SK-N-SH (cell line): ENCODE data around the gene HUWE1. TPM values are rescaled to one million over a fixed set of nuclear protein-coding genes. Genes with fewer than 3 reads are reported as not detected.

Experiments used
- CTCF ChIA-PET: fragments of 300-600, 350-600 bp; formaldehyde crosslinking; extraction: SDS; loops from one replicate; lab custom pipeline; 2021; lab: Yijun Ruan, JAX
- POLR2A ChIA-PET: fragments of 350-600 bp; sonication (Branson Sonifier 250); formaldehyde crosslinking; extraction: SDS; loops from one replicate; lab custom pipeline; 2020; ENCODE audit warnings: antibody characterized with exemption, inconsistent platforms; lab: Yijun Ruan, JAX
- DNase-seq: peaks from one replicate; pipeline ENCODE4 v3.0.0; 2012
- H2AFZ ChIP-seq: fragments of 200-600 bp; sonication (generic); 2 replicates; pipeline ENCODE4 v1.8.1; 2016; ENCODE audit warnings: antibody characterized with exemption, mild to moderate bottlenecking, low read depth
- H3F3A ChIP-seq: fragments of 200-600 bp; sonication (generic); replicated peaks from 2 replicates; pipeline ENCODE3; 2016; ENCODE audit warnings: antibody characterized with exemption, mild to moderate bottlenecking; ENCODE audit not compliant: insufficient read depth
- H3K27ac ChIP-seq, 2 experiments: fragments of 200-500 bp in 1 of 2; fragments of 200-600 bp in 1 of 2; sonication (Bioruptor generic) in 1 of 2; sonication (generic), shearing (Covaris generic) in 1 of 2; 2 replicates each; pipeline versions ENCODE4 v1.5.1 to v1.6.1; 2014 to 2016; ENCODE audit warnings: low read depth in 2 of 2, inconsistent platforms in 1 of 2, low read length in 1 of 2, mild to moderate bottlenecking in 1 of 2, mixed read lengths in 1 of 2
- H3K27me3 ChIP-seq: fragments of 200-600 bp; sonication (generic), shearing (Covaris generic); 2 replicates; pipeline ENCODE4 v1.6.1; 2016; ENCODE audit warnings: mixed run types; ENCODE audit not compliant: insufficient read depth
- H3K36me3 ChIP-seq, 2 experiments: fragments of 200-500 bp in 1 of 2; fragments of 200-600 bp in 1 of 2; sonication (Bioruptor generic) in 1 of 2; sonication (generic) in 1 of 2; replicated peaks in 1 of 2; 2 replicates each; pipeline versions ENCODE3 to v1.5.1; 2014 to 2016; ENCODE audit warnings: low read length in 1 of 2, mild to moderate bottlenecking in 1 of 2; ENCODE audit not compliant: insufficient read depth in 2 of 2, control insufficient read depth in 1 of 2
- H3K4me1 ChIP-seq, 2 experiments: fragments of 200-500 bp in 1 of 2; fragments of 200-600 bp in 1 of 2; sonication (Bioruptor generic) in 1 of 2; sonication (generic), shearing (Covaris generic) in 1 of 2; 2 replicates each; pipeline versions ENCODE4 v1.5.1 to v1.6.1; 2014 to 2016; ENCODE audit warnings: low read depth in 1 of 2, low read length in 1 of 2, mixed run types in 1 of 2; ENCODE audit not compliant: insufficient read depth in 2 of 2, control insufficient read depth in 1 of 2
- H3K4me2 ChIP-seq: fragments of 200-600 bp; sonication (generic), shearing (Covaris generic); 2 replicates; pipeline ENCODE4 v1.6.1; 2017; ENCODE audit warnings: mixed run types
- H3K4me3 ChIP-seq, 2 experiments: fragments of 200-500 bp in 1 of 2; fragments of 200-600 bp in 1 of 2; sonication (Bioruptor generic) in 1 of 2; sonication (generic), shearing (Covaris generic) in 1 of 2; 2 replicates each; pipeline versions ENCODE4 v1.5.1 to v1.8.1; 2014 to 2016; ENCODE audit warnings: low read depth in 2 of 2, inconsistent platforms in 1 of 2, low read length in 1 of 2, mild to moderate bottlenecking in 1 of 2, mixed read lengths in 1 of 2, moderate library complexity in 1 of 2
- H3K79me2 ChIP-seq: fragments of 200-600 bp; sonication (generic); 2 replicates; pipeline ENCODE4 v1.8.1; 2017; ENCODE audit warnings: mild to moderate bottlenecking; ENCODE audit not compliant: insufficient read depth
- H3K9ac ChIP-seq: fragments of 200-600 bp; sonication (generic); 2 replicates; pipeline ENCODE4 v1.6.1; 2017; ENCODE audit warnings: mixed run types
- H3K9me2 ChIP-seq: fragments of 200-600 bp; sonication (generic); 2 replicates; pipeline ENCODE4 v1.6.1; 2017; ENCODE audit warnings: mixed run types
- H3K9me3 ChIP-seq: fragments of 200-600 bp; sonication (generic); 2 replicates; pipeline ENCODE4 v1.6.1; 2017; ENCODE audit warnings: mixed run types, mild to moderate bottlenecking, moderate library complexity
- H4K20me1 ChIP-seq: fragments of 200-600 bp; sonication (generic); 2 replicates; pipeline ENCODE4 v1.6.1; 2017; ENCODE audit warnings: mild to moderate bottlenecking, mixed run types; ENCODE audit not compliant: insufficient read depth
- CHD2 ChIP-seq: fragments of 150-350 bp; IDR thresholded peaks from 2 replicates; pipeline ENCODE4 v1.6.1; 2018; ENCODE audit warnings: low read length; ENCODE audit not compliant: partially characterized antibody
- CTCF ChIP-seq: fragments of 200-600 bp; sonication (generic); IDR thresholded peaks from 2 replicates; pipeline ENCODE4 v1.6.1; 2017; ENCODE audit warnings: antibody characterized with exemption, mild to moderate bottlenecking, moderate library complexity
- ELF1 ChIP-seq: IDR thresholded peaks from 2 replicates; pipeline ENCODE4 v1.4.0; 2012
- EZH2phosphoT487 ChIP-seq: fragments of 200-600 bp; sonication (generic); IDR thresholded peaks from 2 replicates; pipeline ENCODE4 v1.6.1; 2017; ENCODE audit warnings: low read depth, mixed run types, mild to moderate bottlenecking, antibody characterized with exemption, moderate library complexity, borderline replicate concordance
- FOXM1 ChIP-seq: IDR thresholded peaks from 2 replicates; pipeline ENCODE4 v1.4.0; 2012; ENCODE audit warnings: low read depth, mild to moderate bottlenecking
- MEF2A ChIP-seq: IDR thresholded peaks from 2 replicates; pipeline ENCODE4 v1.4.0; 2012; ENCODE audit warnings: low read depth, borderline replicate concordance
- MXI1 ChIP-seq: IDR thresholded peaks from 2 replicates; pipeline ENCODE4 v1.6.1; 2012; ENCODE audit warnings: mild to moderate bottlenecking, low read depth, low read length, improper control_type of control experiment
- NRF1 ChIP-seq: IDR thresholded peaks from 2 replicates; pipeline ENCODE4 v1.6.1; 2012; ENCODE audit warnings: low read depth, mild to moderate bottlenecking, low read length
- POLR2AphosphoS5 ChIP-seq: IDR thresholded peaks from 2 replicates; pipeline ENCODE4 v1.6.1; 2012; ENCODE audit warnings: low read depth, low read length
- RFX5 ChIP-seq: IDR thresholded peaks from 2 replicates; pipeline ENCODE4 v1.6.1; 2012; ENCODE audit warnings: mild to moderate bottlenecking, improper control_type of control experiment, low read length
- RXRA ChIP-seq: IDR thresholded peaks from 2 replicates; pipeline ENCODE4 v1.4.0; 2012; ENCODE audit warnings: low read depth, mild to moderate bottlenecking, borderline replicate concordance
- TAF1 ChIP-seq: IDR thresholded peaks from 2 replicates; pipeline ENCODE4 v1.6.1; 2012; ENCODE audit warnings: low read depth, mild to moderate bottlenecking, low read length, moderate library complexity, borderline replicate concordance
- USF1 ChIP-seq: IDR thresholded peaks from 2 replicates; pipeline ENCODE4 v1.4.0; 2012; ENCODE audit warnings: low read depth, borderline replicate concordance
- YY1 ChIP-seq: IDR thresholded peaks from 2 replicates; pipeline ENCODE4 v1.4.0; 2012; ENCODE audit warnings: low read depth, mild to moderate bottlenecking
- polyA plus RNA-seq, 3 experiments: library from polyadenylated mRNA; depleted of rRNA; stranded (reverse); fragments of >200 nt; gene quantifications; 2 replicates each; pipeline ENCODE4 v1.2.3, GENCODE V29; 2012
- TF ChIP-seq, protein P1 (sequence below): IDR thresholded peaks from 2 replicates; pipeline ENCODE4 v1.6.1; 2012; ENCODE audit warnings: mild to moderate bottlenecking, low read depth, low read length, moderate library complexity
- TF ChIP-seq, protein P2 (sequence below): IDR thresholded peaks from 2 replicates; pipeline ENCODE4 v1.4.0; 2012; ENCODE audit warnings: low read depth, borderline replicate concordance
- TF ChIP-seq, protein P3 (sequence below): IDR thresholded peaks from 2 replicates; pipeline ENCODE4 v1.4.0; 2012; ENCODE audit warnings: low read depth

The HUWE1 gene
- polyA plus RNA-seq, 1 of the 3 experiments (the other 2 are of a cell fraction), result 43.4 TPM

GRCh38 chrX:53494436-53494835 lies 192.1 kb downstream of the HUWE1 start:
- ChIA-PET POLR2A (no interaction called here), CTCF (interaction anchor here (0.6 to 0.9 kb wide), 2 partner anchors 12 to 212 kb away, joined by 3 to 4 read pairs; no protein-coding TSS in a partner anchor)
- Histone ChIP-seq H3K79me2 (no peaks in the 10 kb centered on the region), H3K36me3 (no peaks in the 10 kb centered on the region), H3K9ac (no peak overlapping the region), H3K4me2 (no peak overlapping the region), H3K27me3 (peaks cover 14% of the 10 kb centered on the region; the same call in 1 of the 2 replicates), H3K9me3 (no peaks in the 10 kb centered on the region), H3K27ac (no peak overlapping the region), H3K4me1 (no peaks in the 10 kb centered on the region), H4K20me1 (no peaks in the 10 kb centered on the region), H3F3A (no peaks in the 10 kb centered on the region), H3K9me2 (no peaks in the 10 kb centered on the region), H2AFZ (no peak overlapping the region), H3K4me3 (no peak overlapping the region)
- TF ChIP-seq, protein P1, sequence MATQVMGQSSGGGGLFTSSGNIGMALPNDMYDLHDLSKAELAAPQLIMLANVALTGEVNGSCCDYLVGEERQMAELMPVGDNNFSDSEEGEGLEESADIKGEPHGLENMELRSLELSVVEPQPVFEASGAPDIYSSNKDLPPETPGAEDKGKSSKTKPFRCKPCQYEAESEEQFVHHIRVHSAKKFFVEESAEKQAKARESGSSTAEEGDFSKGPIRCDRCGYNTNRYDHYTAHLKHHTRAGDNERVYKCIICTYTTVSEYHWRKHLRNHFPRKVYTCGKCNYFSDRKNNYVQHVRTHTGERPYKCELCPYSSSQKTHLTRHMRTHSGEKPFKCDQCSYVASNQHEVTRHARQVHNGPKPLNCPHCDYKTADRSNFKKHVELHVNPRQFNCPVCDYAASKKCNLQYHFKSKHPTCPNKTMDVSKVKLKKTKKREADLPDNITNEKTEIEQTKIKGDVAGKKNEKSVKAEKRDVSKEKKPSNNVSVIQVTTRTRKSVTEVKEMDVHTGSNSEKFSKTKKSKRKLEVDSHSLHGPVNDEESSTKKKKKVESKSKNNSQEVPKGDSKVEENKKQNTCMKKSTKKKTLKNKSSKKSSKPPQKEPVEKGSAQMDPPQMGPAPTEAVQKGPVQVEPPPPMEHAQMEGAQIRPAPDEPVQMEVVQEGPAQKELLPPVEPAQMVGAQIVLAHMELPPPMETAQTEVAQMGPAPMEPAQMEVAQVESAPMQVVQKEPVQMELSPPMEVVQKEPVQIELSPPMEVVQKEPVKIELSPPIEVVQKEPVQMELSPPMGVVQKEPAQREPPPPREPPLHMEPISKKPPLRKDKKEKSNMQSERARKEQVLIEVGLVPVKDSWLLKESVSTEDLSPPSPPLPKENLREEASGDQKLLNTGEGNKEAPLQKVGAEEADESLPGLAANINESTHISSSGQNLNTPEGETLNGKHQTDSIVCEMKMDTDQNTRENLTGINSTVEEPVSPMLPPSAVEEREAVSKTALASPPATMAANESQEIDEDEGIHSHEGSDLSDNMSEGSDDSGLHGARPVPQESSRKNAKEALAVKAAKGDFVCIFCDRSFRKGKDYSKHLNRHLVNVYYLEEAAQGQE, result no peak
- TF ChIP-seq FOXM1, result no peak
- TF ChIP-seq RFX5, result no peak
- TF ChIP-seq CTCF, result no peak
- DNase-seq, result peak; percentile 17

DNA sequence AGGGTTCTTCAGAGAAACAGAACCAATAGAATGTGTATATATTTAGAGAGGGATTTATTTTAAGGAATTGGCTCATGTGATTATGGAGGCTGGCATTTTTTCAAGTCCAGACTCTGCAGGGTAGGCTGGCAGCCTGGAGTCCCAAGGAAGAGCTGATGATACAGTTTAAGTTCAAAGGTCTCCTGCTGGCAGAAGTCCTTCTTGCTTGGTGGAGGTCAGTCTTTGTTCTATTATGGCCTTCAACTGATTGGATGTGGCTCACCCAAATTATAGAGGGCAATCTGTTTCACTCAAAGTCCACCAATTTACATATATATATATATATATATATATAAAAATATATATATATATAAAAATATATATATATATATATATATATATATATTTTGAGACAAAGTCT lies 200.2 kb downstream of the HUWE1 start:
- Histone ChIP-seq H3K27ac (no peak overlapping the region), H3K4me2 (no peak overlapping the region), H3K9me3 (no peaks in the 10 kb centered on the region), H3F3A (no peaks in the 10 kb centered on the region), H3K36me3 (no peaks in the 10 kb centered on the region), H3K9me2 (no peaks in the 10 kb centered on the region), H3K4me3 (no peak overlapping the region), H2AFZ (no peak overlapping the region), H4K20me1 (no peaks in the 10 kb centered on the region), H3K79me2 (no peaks in the 10 kb centered on the region), H3K4me1 (no peaks in the 10 kb centered on the region; a peak in 1 of 4 replicates), H3K27me3 (peaks cover 17% of the 10 kb centered on the region; the same call in 1 of the 2 replicates), H3K9ac (no peak overlapping the region)
- no peak for DNase-seq
- ChIA-PET POLR2A (no interaction called here), CTCF (interaction anchor here (1.5 kb wide), 1 partner anchor 11 kb away, joined by 3 read pairs; no protein-coding TSS in a partner anchor)
- no peak for TF ChIP-seq CHD2
- no peak for TF ChIP-seq MEF2A
- TF ChIP-seq FOXM1, result no peak
- no peak for TF ChIP-seq RXRA
- no peak for TF ChIP-seq USF1
- no peak for TF ChIP-seq POLR2AphosphoS5
- TF ChIP-seq, protein P2, sequence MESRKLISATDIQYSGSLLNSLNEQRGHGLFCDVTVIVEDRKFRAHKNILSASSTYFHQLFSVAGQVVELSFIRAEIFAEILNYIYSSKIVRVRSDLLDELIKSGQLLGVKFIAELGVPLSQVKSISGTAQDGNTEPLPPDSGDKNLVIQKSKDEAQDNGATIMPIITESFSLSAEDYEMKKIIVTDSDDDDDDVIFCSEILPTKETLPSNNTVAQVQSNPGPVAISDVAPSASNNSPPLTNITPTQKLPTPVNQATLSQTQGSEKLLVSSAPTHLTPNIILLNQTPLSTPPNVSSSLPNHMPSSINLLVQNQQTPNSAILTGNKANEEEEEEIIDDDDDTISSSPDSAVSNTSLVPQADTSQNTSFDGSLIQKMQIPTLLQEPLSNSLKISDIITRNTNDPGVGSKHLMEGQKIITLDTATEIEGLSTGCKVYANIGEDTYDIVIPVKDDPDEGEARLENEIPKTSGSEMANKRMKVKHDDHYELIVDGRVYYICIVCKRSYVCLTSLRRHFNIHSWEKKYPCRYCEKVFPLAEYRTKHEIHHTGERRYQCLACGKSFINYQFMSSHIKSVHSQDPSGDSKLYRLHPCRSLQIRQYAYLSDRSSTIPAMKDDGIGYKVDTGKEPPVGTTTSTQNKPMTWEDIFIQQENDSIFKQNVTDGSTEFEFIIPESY, result no peak
- no peak for TF ChIP-seq TAF1
- TF ChIP-seq NRF1, result no peak
- TF ChIP-seq YY1, result no peak
- TF ChIP-seq CTCF, result no peak
- no peak for TF ChIP-seq ELF1
- TF ChIP-seq, protein P3, sequence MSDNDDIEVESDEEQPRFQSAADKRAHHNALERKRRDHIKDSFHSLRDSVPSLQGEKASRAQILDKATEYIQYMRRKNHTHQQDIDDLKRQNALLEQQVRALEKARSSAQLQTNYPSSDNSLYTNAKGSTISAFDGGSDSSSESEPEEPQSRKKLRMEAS, result no peak
- no peak for TF ChIP-seq EZH2phosphoT487
- no peak for TF ChIP-seq MXI1
